Type B pancreatic cell (in vitro differentiated cells): ENCODE results near the gene PRL. TPM values are rescaled to one million over a fixed set of nuclear protein-coding genes. Genes with fewer than 3 reads are reported as not detected.

Experiments
- DNase-seq: peaks from one replicate; pipeline ENCODE4 v3.0.0; 2021; ENCODE audit warnings: mixed read lengths; ENCODE audit not compliant: unreplicated experiment; ENCODE audit errors: extremely low spot score
- H3K27ac Mint-ChIP-seq: 2 replicates; pipeline ENCODE4 v1.8.0; 2021; ENCODE audit warnings: mild to moderate bottlenecking, mixed read lengths
- H3K27me3 Mint-ChIP-seq: 2 replicates; pipeline ENCODE4 v1.8.0; 2021; ENCODE audit warnings: mixed read lengths
- H3K36me3 Mint-ChIP-seq: 2 replicates; pipeline ENCODE4 v1.8.0; 2021; ENCODE audit warnings: mixed read lengths
- H3K4me1 Mint-ChIP-seq: one replicate; pipeline ENCODE4 v1.8.0; 2021; ENCODE audit warnings: mixed read lengths; ENCODE audit not compliant: unreplicated experiment
- H3K4me3 Mint-ChIP-seq: 2 replicates; pipeline ENCODE4 v1.8.0; 2021; ENCODE audit warnings: mild to moderate bottlenecking, mixed read lengths
- H3K9me3 Mint-ChIP-seq: 2 replicates; pipeline ENCODE4 v1.8.0; 2021; ENCODE audit warnings: mixed read lengths
- CTCF ChIP-seq: fragments of 200-600 bp; sonication (generic); conservative IDR thresholded peaks from 2 replicates; pipeline ENCODE4 v1.5.0; 2021; ENCODE audit warnings: antibody characterized with exemption, mild to moderate bottlenecking
- total RNA-seq: library from RNA; stranded (reverse); gene quantifications from 2 replicates; pipeline ENCODE4 v1.2.1, GENCODE V29; 2021; ENCODE audit warnings: low replicate concordance

PRL gene
- total RNA-seq, 1 donor from 2014 or later = 0.48 TPM

DNA sequence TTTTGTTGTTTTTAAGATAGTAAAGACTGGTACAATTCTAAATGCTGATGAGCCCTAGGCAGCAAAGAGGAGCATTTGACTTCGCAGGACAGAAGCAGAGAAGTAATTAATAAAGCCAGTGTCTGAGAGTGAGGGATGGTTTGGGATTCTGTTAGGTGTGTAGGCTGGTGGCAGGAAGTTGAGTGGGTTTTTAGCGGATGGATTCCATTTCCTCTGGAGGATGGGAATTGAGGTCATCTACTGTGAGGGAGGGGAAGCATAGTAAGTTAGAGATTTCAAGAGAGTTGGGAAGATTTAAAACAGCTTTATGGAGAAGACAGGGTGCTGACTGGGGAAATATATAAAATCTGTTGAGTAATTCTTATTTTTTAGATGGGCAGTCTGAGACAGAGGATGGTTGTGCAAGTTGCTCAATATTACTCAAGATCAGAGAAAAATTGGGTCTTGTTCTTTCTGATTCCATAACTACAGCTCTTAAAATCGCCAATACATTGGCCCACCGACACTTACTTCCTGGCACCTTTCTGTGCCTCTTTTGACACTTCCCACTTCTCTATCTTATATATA lies 48.8 kb downstream of the PRL start:
- peaks cover 38% of the 10 kb centered on the region for H3K4me1 Mint-ChIP-seq
- no peak for DNase-seq
- peak overlapping the region; percentile 13 for H3K4me3 Mint-ChIP-seq
- H3K27me3 Mint-ChIP-seq = no peaks in the 10 kb centered on the region
- H3K36me3 Mint-ChIP-seq = peaks cover 6% of the 10 kb centered on the region
- H3K9me3 Mint-ChIP-seq = peaks cover 20% of the 10 kb centered on the region
- H3K27ac Mint-ChIP-seq = no peak overlapping the region
- TF ChIP-seq CTCF = no peak

GRCh38 chr6:22240025-22240424 lies 56.8 kb downstream of the PRL start:
- Mint-ChIP-seq H3K36me3 (peaks cover 6% of the 10 kb centered on the region), H3K27me3 (no peaks in the 10 kb centered on the region), H3K27ac (no peak overlapping the region), H3K4me1 (peaks cover 10% of the 10 kb centered on the region), H3K4me3 (no peak overlapping the region), H3K9me3 (peaks cover 28% of the 10 kb centered on the region)
- no peak for TF ChIP-seq CTCF
- DNase-seq = no peak

- no peak for DNase-seq
- peaks cover 10% of the 10 kb centered on the region for H3K4me1 Mint-ChIP-seq
- peaks cover 6% of the 10 kb centered on the region for H3K36me3 Mint-ChIP-seq
- H3K9me3 Mint-ChIP-seq = peaks cover 28% of the 10 kb centered on the region
- H3K27me3 Mint-ChIP-seq = no peaks in the 10 kb centered on the region
- no peak overlapping the region for H3K27ac Mint-ChIP-seq
- no peak for TF ChIP-seq CTCF
- H3K4me3 Mint-ChIP-seq = no peak overlapping the region
Measured at GRCh38 chr6:22239261-22239921, 57.4 kb downstream of the PRL start.

DNA sequence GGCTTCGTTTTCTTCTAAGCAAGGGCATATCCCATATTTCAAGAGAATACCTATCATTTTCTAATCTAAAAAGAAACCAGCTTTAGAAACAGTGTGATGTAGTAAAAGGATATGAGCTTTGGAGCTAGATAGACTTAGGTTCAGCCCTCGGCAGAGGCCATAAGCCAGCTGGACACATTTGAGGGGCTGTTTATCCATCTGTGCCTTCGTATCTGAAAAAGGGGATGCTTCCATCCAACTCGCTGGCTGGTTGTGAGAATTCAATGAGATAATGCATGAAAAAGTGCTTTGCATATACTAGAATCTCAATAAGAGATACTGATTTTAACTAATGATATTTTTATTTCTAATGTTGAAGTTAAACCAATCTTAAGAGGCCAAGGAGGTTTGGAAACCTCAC lies 58.0 kb downstream of the PRL start:
- Mint-ChIP-seq H3K27me3 (no peaks in the 10 kb centered on the region), H3K9me3 (peaks cover 27% of the 10 kb centered on the region), H3K27ac (no peak overlapping the region), H3K4me3 (no peak overlapping the region), H3K36me3 (peaks cover 6% of the 10 kb centered on the region), H3K4me1 (peaks cover 10% of the 10 kb centered on the region)
- DNase-seq = no peak
- TF ChIP-seq CTCF = no peak

DNA sequence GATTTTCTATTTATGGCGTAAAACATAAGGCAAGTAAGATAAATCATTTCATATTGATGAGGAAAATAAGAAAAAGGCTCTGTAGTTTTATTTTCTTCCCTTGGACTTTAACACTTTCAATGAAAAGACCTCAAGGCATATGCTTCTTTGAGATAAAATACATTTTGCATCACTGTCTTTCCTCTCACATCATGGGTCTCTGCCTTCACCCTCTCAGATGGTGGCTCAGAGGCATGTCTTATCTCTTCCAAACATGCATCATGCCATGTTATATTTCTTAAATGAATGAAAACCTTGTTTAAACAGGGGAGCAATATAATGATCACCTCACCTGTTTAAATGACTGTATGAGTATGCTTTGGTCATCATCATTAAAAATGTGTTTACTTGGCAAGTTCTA lies 59.3 kb downstream of the PRL start:
- H3K4me3 Mint-ChIP-seq = no peak overlapping the region
- H3K27me3 Mint-ChIP-seq = no peaks in the 10 kb centered on the region
- DNase-seq = no peak
- H3K36me3 Mint-ChIP-seq = no peaks in the 10 kb centered on the region
- peaks cover 17% of the 10 kb centered on the region for H3K9me3 Mint-ChIP-seq
- no peak for TF ChIP-seq CTCF
- H3K4me1 Mint-ChIP-seq = peaks cover 10% of the 10 kb centered on the region
- no peak overlapping the region for H3K27ac Mint-ChIP-seq
